Uterus (tissue), 2 donors: Measurements from ENCODE around the gene FIZ1.

Source experiments
- POLR2A ChIP-seq, 2 donors: fragments of 450-650 bp; IDR thresholded peaks; one replicate each; pipeline ENCODE4 v1.6.1; 2016; ENCODE audit warnings: antibody characterized with exemption in 2 of 2, mild to moderate bottlenecking in 1 of 2, moderate library complexity in 1 of 2
- TF ChIP-seq, protein P1 (sequence below), 4 experiments: fragments of 200-600 bp in 2 of 4; fragments of 450-650 bp in 2 of 4; sonication (generic) in 2 of 4; IDR thresholded peaks; one replicate each; pipeline ENCODE4 v1.5.1; 2016 to 2019; ENCODE audit warnings: antibody characterized with exemption in 4 of 4, mild to moderate bottlenecking in 2 of 4, moderate library complexity in 1 of 4

DNA sequence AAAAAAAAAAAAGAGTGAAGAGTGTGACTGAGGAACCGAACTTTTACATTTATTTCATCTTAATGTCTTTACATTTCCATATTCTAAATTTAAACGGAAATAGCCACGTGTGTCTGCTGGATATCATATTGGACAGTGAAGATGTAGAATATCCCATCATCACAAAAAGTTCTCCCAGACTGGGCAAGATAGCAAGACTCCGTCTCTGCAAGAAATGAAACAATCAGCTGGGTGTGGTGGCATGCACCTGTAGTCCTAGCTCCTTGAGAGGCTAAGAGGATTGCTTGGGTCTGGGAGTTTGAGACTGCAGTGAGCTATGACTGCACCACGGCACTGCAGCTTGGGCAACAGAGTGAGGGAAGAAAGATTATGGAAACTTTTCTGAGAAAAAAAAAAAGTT lies 22.6 kb downstream of the FIZ1 start:
- TF ChIP-seq, protein P1, sequence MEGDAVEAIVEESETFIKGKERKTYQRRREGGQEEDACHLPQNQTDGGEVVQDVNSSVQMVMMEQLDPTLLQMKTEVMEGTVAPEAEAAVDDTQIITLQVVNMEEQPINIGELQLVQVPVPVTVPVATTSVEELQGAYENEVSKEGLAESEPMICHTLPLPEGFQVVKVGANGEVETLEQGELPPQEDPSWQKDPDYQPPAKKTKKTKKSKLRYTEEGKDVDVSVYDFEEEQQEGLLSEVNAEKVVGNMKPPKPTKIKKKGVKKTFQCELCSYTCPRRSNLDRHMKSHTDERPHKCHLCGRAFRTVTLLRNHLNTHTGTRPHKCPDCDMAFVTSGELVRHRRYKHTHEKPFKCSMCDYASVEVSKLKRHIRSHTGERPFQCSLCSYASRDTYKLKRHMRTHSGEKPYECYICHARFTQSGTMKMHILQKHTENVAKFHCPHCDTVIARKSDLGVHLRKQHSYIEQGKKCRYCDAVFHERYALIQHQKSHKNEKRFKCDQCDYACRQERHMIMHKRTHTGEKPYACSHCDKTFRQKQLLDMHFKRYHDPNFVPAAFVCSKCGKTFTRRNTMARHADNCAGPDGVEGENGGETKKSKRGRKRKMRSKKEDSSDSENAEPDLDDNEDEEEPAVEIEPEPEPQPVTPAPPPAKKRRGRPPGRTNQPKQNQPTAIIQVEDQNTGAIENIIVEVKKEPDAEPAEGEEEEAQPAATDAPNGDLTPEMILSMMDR (IDR thresholded peaks at IDR 0.05) = no peak
- no peak for TF ChIP-seq POLR2A (IDR thresholded peaks at IDR 0.05)
